IPS DF 4.7 (cell line): Measurements from ENCODE around the gene PGAM2.

Experiments used
- DNase-seq: peaks from one replicate; pipeline ENCODE4 v3.0.0-alpha.2; 2013; ENCODE audit warnings: low spot score; ENCODE audit errors: extremely low read depth

Gene PGAM2

DNA sequence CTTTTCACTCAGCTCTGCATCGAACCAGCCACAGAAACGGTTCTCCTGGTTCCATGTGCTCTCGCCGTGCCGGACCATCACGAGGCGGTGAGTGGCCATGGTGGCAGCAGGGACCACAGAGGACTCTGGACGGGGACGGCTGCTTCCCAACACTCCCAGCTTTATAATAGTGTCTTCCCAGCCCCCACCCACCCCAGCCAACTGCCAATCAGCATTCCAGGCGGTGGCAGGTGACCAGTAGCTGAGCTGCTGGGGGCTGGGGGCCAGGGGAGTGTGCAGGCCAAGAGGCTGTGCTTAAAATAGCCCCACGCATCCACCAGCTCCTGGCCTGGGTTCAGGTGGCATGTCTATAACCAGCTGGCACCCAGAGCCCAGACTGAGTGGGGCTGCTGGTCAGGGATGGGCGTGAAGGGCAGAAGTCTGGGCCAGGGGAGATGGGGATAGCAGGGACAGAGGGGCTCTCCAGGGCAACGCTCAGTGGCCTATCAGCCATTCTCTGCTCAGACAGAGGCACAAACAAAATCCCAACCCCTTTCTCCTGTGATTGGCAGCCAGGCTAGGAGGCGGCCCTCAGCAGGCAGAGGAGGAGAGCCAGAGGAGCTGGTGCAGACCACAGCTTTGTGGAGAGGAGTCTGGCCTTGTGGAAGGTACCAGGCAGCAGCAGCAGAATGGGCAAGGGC is at the start of gene PGAM2:
Gene PGAM2 (minus strand): TSS at position 137 of the 680 bp plus-strand sequence. CDS start 38 bp downstream, at position 99.
- DNase-seq, result no peak

DNA sequence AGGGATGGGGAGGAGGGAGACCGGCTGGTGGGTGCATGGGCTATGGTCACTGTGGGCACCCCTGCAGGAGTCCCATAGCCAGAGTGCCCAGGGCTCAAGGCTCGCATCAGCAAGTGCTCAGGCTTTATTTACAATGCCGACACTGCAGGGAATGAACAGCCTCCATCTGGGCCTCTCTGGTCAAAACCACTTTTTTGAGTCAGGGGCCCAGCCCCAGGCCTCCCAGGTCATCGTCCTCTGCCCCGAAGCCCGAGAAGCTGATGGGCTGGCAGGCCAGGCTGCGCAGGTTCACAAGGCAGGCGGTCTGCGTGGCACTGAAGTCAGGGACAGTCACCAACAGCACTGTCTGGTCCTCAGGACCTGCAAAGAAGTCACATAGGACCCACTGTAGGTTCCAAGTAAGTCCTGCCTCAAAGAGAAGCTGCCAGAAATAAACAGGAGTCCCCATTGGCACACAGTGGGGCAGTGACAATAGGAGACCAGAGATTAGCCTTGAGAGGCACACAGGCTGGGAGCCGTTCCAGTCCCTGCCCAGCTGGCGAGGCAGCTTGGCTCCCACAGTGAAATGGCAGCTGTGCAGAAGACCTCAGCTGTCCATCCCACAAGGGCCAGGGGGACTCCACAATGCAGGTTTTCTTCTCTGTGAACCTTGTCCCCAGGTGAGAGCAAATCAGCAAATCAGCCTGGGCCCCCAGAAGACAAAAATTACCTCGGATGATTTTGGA is 49.4 kb upstream of the PGAM2 start:
- no peak for DNase-seq

- no peak for DNase-seq
Observed at GRCh38 chr7:44113764-44114354, 48.5 kb upstream of the PGAM2 start.

DNA sequence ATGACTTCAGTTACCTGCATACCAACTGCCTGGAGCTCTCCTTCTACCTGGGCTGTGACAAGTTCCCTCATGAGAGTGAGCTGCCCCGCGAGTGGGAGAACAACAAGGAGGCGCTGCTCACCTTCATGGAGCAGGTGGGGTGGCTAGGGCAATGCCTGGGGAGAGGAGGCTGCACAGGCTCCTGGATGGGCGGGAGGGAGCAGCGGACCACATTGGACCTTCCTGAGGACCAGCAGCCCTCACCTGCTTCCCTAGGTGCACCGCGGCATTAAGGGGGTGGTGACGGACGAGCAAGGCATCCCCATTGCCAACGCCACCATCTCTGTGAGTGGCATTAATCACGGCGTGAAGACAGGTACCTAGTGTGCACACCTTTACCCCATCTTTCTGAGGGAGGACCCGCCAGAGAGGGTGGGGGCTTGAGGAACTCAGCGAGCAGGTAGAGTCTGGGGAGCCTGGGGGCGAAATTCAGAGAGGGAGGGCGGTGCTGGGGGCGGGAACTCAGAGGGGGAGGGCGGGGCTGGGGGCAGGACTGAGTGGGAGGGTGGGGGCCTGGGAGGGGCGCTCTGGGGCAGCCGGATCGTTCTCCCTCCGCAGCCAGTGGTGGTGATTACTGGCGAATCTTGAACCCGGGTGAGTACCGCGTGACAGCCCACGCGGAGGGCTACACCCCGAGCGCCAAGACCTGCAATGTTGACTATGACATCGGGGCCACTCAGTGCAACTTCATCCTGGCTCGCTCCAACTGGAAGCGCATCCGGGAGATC is 47.8 kb upstream of the PGAM2 start:
- no peak for DNase-seq

DNA sequence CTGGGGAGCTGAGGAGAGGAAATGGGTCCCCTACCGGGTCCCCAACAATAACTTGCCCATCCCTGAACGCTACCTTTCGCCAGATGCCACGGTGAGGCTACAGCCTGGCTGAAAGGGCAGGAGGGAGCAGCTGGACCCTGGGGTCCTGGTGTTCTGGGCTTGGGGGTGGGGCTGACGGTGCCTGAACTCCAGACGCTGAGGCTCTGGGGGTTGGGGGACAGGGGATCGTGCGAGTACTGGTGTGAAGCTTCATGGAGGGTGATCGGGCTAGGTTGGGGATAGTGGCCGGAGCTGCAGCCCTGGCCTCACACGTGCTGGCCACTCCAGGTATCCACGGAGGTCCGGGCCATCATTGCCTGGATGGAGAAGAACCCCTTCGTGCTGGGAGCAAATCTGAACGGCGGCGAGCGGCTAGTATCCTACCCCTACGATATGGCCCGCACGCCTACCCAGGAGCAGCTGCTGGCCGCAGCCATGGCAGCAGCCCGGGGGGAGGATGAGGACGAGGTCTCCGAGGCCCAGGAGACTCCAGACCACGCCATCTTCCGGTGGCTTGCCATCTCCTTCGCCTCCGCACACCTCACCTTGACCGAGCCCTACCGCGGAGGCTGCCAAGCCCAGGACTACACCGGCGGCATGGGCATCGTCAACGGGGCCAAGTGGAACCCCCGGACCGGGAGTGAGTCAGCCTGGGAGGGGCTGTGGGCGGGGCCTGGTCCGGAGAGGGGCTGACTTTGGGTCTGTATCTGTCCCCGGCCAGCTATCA is 47.0 kb upstream of the PGAM2 start:
- DNase-seq, result no peak

DNA sequence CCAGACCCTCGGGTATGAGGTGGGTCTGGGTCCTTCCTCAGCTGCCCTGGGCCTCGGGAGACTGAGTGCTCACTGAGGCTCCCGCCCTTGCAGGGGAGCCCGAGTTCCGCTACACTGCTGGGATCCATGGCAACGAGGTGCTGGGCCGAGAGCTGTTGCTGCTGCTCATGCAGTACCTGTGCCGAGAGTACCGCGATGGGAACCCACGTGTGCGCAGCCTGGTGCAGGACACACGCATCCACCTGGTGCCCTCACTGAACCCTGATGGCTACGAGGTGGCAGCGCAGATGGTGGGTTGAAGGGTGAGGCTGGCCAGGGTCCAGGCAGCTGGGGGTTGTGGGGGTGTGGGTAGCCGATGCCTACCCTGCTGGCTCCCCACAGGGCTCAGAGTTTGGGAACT is 46.4 kb upstream of the PGAM2 start:
- no peak for DNase-seq

GRCh38 chr7:44110719-44111635 is 45.6 kb upstream of the PGAM2 start:
- no peak for DNase-seq

- DNase-seq, result no peak
Observed at GRCh38 chr7:44109991-44110390, 44.6 kb upstream of the PGAM2 start.

GRCh38 chr7:44108768-44109750 is 43.7 kb upstream of the PGAM2 start:
- no peak for DNase-seq

GRCh38 chr7:44107961-44108767 is 42.8 kb upstream of the PGAM2 start:
- no peak for DNase-seq

- DNase-seq, result no peak
Observed at GRCh38 chr7:44107116-44107960, 42.0 kb upstream of the PGAM2 start.

DNA sequence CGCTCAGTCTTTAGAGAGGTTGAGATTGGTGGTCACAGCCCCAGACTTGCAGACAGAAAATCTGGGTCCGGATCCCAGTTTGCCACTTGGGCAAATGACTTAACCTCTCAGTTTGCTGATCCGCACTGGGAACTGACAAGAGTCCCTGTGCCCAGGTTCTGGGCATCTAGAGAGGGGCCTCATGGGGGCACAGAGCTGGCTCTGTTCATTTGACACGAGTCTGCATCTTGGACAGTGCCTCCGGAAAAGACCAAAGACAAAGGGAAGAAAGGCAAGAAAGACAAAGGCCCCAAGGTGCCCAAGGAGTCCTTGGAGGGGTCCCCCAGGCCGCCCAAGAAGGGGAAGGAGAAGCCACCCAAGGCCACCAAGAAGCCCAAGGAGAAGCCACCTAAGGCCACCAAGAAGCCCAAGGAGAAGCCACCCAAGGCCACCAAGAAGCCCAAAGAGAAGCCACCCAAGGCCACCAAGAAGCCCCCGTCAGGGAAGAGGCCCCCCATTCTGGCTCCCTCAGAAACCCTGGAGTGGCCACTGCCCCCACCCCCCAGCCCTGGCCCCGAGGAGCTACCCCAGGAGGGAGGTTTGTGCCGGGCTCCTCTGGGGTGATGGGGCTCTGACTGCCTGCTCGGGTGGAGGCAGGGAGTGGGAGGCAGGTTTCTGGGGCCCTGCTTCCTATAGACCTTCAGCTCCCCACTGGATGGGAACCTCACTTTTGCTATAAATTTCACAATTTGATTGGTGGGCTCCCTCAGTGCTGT is 41.1 kb upstream of the PGAM2 start:
- no peak for DNase-seq

DNA sequence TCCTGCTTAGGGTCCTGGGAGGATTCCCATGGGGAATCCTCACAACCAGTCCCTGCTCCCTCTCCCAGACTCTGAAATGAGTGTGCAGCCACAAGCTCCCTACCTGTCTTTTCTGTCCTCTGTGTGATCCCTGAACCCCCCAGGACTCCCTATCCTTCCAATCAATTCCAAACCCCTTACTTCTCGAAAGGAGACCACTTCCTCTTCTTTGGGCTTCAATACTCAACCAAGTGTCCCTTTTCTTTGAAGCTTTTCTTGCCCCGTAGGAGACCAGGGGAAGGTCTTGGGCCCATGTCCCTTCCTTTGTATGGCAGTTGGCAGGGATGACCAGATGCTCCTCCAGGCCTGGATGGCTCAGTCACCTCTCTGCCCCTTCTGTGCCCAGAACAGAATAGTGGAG is 40.5 kb upstream of the PGAM2 start:
- no peak for DNase-seq

- no peak for DNase-seq
Observed at GRCh38 chr7:44104860-44105771, 39.7 kb upstream of the PGAM2 start.
